ENCODE results near the gene GRB2.
"Not testable (repeated sequence)": the region's sequence is repeated elsewhere in the genome, so short reads cannot be mapped to it uniquely, and the experiment has no call there.

Gene GRB2

DNA sequence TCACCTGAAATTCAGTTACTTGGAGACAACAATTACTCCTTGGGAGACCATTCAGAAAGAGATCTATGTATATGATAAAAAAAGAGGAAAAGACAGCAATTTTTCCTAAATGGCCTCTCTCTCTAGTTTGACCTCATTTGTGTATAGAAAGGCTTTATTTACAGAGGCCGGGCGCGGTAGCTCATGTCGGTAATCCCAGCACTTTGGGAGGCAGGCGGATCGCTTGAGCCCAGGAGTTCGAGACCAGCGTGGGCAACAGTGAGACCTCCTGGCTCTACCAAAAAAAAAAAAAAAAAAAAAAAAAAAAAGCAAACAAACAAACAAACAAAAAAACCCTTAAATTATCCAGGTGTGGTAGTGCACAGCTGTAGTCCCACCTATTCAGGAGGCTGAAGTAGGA is 20.7 kb downstream of the GRB2 start:
- FAIRE-seq, result no peak

DNA sequence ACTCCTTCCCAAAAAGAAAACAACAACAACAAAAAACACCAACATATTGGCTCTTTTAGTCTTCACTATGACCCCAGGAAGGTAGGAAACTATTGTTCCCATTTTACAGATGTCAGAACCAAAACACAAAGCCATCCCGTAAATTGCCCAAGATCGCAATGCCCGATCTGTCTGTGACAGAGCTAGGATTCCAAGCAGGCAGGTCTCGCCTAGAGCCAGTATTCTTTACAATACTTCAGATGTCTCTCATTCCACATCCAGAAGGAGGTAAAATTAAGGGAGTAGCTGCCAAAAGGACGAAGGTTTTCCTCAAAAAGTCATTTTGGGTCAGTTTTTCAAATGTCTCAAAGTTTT is 21.7 kb downstream of the GRB2 start:
- no peak for FAIRE-seq

DNA sequence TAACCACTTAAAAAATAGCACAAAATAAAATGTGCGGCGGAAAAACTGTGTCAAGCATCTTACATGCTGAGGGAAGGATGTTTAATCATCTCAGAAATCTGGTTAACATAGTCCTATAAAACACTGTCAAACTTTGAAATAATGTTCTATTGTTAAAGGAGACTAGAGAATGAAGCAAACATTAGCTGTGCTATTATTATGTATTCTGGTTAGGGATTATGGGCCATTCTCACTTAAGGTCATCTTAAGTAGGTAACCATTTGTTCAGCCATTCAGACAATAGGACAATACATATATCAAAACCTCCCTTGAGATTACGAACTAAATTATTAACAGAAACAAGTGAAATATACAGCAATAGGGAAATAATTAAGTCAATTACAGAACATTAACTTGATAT is 24.7 kb downstream of the GRB2 start:
- no peak for FAIRE-seq

DNA sequence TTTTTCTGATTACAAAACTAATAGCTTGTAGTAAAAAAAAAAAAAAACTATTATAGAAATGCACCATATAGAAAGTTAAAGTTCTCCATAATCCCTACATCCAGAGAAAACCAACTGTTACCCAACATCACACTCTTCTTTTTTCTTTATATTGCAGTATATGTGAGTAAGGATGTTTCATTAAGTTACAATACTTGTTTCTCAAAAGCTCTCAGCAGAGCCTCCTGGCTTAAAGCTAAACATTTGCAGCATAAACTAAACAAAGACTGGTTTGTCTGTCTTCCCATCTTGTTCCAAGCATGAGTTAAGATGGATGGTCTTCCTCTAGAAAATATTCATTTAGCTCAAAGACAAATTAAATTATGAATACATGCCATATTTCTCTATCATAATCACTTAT is 25.2 kb downstream of the GRB2 start:
- no peak for FAIRE-seq

DNA sequence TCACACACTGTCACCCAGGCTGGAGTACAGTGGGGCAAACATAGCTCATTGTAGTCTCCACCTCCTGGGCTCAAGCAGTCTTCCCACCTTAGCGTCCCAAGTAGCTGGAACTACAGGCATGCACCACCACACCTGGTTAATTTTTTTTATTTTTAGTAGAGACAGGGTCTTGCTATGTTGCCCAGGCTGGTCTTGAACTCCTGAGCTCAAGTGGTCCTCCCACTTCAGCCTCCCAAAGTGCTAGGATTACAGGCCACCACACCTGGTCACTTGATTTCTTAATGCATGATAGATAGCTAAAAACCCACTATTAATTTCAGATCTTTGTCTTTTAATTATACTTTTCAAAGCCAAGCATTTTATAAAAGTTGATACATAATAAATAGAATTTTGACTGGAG is 26.1 kb downstream of the GRB2 start:
- FAIRE-seq, result not testable (repeated sequence)

DNA sequence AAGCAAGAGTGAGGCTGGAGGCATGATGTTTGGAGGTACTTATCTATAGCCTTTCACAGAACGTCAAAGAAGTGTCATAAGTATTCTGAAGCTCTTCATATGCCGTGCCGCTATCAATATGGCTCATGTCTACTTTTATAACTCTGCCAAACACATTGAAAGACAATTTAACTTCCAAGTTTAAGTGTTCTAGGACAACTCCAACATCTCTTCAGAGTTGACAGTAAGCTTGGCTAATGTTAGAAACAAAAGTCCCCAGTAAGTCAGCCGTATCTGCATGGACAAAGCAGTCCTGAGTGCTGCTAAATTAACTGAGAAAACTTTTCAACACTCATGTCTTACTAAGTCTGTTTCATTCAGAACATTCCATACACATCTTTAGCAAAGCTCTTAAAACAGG is 32.2 kb downstream of the GRB2 start:
- FAIRE-seq, result no peak

DNA sequence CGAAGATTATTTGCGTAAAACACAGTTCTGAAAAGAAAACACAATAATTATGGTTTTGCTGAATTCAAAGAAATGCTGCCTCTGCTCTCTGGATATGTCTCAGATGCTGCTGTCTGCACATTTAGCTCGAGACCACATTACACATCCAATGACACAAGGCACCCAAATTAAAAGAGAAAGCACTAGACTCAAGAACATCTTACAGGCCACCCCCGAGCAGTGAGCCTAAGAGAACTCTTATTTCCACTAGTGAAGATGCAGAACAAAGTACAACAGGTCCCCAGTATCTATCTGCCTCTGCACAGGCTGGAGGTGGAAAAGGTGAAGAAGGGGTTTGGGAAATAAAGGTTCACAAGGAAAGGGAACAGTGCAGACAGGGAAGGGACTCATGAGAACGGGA is 33.5 kb downstream of the GRB2 start:
- no peak for FAIRE-seq

DNA sequence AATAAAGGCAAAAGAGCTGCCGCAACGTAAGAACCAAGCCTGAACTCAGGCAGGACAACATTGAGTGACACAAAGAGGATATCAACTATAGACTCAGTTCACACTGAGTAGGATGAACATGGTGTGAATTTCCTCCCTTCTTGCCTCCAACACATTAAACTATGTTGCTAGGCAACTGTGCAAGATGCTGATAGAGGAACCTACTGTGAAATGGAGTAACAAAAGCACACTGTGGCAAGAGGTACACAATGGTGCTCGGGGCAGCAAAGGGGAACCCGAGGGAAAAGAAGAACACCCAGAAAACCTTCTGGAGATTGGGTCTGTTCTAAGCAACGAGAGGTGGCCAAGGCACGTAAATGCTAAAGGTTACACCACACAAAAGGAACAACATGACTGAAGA is 34.1 kb downstream of the GRB2 start:
- no peak for FAIRE-seq

DNA sequence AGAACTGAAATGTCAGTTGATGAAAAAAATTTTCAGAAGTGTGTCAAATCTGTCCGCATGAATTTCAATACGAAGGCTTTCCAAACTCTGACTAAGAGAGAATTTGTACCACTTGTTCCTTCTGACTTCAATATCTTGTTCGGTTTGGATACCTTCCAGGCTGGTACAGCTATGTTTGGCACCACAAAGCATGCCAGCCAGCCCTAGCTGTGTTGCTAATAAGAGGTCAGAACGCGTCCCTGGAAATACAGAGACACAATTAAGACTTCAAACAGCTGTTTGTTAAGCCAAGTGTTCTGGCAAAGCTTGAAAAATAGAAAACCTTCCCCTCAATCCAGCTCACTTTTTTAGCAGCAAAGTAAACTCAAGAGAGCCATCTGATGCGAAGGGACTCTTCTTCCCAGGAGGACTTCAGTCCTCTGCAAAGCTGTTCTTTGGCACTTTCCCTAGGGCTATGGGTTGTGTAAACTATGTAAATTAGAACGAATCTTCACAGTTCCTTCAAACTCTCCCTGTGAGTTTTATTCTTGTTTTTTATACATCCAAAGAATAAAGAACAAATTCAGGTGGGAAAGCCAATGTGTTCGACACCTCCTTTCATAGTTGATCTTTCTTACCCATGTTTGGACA is 35.1 kb downstream of the GRB2 start:
- FAIRE-seq, result no peak

DNA sequence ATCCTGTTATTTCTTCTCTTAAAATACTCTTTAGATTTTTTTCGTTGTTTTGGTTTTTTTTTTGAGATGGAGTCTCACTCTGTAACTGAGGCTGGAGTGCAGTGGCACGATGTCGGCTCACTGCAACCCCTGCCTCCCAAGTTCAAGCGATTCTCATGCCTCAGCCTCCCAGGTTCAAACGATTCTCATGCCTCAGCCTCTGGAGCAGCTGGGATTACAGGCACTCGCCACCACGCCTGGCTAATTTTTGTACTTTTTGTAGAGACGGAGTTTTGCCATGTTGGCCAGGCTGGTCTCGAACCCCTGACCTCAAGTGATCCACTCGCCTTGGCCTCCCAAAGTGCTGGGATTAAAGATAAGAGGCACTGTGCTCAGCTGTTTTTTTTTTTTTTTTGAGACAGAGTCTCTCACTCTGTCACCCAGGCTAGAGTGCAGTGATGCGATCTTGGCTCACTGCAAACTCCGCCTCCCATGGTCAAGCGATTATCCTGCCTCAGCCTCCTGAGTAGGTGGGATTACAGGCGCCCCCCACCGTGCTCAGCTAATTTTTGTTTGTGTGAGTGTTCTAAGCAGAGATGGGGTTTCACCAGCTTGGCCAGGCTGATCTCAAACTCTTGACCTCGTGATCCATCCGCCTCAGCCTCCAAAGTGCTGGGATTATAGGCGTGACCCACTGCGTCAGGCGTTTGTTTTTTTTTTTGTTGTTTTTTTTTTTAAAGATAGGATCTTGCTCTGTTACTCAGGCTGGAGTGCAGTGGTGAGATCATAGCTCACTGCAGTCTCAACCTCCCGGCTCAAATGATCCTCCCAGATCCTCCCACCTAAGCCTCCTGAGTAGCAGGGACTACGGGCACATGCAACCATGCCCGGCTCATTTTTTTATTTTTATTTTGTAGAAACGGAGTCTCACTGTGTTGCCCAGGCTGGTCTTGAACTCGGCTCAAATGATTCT is 37.4 kb downstream of the GRB2 start:
- FAIRE-seq, result not testable (repeated sequence)

DNA sequence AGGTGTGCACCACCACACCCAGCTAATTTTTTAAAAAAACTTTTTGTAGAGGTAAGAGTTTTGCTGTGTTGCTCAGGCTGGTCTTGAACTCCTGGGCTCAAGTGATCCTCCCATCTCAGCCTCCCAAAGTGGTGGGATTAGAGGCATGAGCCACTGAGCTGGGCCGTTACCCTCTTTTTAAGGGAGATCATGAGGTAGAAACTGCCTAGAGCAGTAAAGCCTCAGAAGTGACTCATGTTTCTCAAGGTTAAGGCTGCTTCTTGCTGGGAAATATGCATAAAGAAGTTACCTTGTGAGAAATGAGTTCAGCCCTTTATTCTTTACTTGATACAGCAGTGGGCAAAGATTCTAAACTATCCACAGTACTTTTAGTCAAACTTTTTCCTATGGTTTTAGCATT is 38.2 kb downstream of the GRB2 start:
- no peak for FAIRE-seq

DNA sequence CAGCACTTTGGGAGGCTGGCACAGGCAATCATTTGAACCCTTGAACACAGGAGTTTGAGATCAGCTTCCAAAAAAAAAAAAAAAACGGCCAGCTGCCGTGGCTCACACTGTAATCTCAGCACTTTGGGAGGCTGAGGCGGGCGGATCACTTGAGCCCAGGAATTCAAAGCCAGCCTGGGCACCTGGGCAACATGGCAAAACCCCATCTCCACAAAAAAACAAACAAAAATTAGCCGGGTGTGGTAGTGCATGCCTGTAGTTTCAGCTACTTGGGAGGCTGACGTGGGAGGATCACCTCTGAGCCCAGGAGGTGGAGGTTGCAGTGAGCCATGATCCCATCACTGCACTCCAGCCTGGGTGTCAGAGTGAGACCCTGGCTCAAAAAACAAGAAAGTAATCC is 39.0 kb downstream of the GRB2 start:
- FAIRE-seq, result no peak

DNA sequence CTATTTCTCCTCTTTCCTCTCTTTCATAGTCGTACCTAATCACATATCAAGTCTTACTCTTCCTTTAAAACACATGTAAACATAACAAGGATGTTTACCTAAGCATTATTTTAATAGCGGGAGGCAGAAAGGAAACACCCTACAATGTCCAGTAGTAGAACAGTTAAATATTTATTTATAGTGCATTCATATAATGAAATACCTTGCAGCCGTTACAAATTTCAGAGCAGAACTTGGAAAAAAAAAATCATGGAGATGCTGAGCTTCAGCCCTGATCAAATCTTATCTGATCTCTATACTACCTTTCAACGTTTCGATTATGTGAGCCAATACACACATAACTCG is 39.6 kb downstream of the GRB2 start:
- FAIRE-seq, result no peak

DNA sequence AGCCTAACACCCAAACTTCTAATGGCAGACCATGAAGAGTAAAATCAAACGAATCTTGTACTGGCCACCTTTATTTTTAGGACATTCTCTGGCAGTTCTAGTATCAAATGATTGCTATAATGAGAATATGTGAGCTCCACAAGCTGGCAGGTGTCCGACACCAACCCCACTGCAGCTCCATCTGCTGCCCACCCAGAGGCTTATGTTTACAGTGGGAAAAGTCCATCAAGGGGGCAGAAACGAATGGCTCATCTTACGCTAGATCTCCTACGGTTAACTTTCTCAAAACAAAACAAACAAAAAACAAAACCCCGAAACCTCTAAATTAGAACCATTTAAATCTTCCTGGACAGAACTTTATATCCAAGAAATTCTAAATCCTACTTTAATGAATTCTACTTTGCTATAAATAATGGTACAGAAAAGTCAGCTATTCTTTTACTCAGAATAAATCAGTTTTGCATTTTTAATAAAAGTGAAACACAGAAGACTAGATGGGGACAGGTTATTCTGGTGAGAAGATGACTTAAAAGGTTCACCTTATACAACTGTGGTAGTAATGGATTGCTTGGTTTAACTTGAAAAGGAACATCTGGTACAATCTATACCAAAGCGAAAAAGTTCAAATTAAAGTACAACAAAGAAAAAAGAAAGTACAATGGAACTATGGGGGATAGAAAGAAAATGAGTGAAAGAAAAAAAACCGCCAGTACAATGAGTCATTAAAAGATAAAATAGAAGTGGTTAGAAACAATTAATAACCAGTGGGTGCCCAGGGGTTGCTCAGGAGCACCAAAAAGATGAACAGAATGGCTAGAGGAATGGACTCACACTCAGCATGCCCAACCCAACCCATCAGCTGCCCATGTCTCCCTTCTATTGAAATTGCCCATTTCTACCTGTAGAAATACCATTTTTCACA is 40.2 kb downstream of the GRB2 start:
- FAIRE-seq, result no peak

DNA sequence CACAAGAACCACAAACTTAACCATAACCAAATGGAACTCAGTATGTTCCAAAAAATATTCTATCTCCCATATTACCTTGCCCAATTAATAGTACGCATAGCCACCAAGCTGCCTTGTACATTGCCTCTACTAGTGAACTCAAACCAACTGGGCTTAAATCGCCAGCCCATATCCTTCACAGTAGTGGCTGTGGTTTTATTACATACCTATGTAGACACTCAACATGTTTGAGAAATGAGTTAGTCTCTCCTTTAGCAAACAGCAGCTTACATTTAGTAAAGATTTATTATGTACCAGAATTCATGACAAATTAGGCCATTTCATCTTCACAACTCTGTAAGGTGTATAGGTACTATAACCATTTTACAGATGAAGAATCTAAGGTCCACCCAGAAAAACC is 41.4 kb downstream of the GRB2 start:
- FAIRE-seq, result no peak

DNA sequence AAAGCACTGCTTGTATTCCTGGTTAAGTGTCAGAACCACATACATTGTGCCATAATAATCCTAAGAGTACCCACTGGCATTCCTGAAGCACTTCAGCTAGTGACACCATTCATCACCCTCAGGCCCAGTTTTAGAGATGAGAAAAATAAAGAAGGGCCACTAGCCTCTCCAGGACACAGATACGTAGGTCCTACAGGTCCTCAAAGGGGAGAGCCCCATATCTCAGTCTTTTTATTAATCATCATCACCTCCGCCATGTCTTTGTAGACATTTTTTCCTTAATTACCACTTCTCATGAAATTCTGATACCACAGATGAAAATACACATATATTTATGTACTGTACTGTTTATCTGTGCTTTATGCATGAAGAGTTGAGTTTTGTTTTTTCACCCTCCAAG is 43.5 kb downstream of the GRB2 start:
- FAIRE-seq, result no peak

DNA sequence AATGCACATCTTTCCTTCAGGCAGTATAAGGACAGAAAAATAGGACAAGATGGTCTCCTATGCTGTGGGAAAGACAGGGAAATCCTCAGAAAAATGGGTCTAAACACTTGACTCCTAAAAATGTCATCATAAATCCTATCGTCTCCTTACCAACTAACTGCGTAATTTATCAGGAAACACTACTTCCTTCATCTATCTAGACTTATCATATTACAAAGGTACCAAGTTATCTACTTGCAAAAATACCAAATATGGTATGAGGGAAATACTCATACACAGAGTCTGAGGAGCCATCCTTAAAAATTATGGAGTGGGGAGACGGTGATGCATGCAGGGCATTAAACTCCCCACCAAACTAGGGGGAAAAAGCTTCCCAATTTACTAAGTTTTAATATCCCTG is 44.1 kb downstream of the GRB2 start:
- FAIRE-seq, result no peak

DNA sequence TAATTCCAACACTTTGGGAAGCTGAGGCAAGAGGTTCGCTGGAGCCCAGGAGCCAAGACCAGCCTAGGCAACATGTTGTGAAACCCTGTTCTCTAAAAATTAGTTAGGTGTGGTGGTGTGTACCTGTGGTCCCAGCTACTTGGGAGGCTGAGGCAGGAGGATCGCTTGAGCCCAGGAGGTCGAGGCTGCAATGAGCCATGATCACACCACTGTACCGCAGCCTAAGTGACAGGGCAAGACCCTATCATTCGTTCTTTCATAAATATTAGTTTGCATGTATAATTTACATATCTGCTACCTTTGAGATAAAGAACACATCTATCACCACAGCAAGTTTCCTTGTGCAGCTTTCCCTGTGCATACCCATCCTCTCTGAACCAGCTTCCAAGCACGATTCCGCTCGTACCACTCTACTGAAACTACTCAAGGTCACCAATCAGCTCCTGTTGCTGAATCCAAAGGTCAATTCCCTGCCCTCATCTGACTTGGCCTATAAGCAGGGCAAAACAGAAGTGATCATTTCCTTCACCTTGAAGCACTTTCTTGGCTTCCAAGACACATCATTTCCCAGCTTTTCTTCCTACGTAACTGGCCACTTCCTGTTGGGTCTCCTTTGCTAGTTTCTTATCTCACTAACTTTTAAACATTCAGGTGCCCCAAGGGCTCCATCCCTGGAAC is 49.1 kb downstream of the GRB2 start:
- FAIRE-seq, result no peak

DNA sequence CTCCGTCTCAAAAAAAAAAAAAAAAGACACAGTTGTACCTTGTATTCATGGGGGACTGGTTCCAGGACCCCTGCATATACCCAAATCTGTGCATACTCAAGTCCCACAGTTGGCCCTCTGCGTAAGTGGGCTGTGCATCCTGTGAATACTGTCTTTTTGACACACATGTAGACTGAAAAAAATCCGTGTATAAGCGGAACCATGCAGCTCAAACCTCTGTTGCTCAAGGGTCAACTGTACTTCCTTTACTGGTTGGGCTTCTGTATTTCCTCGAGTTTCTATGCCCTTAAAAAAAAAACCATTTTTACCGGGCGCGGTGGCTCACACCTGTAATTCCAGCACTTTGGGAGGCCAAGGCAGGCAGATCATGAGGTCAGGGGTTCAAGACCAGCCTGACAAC is 52.3 kb downstream of the GRB2 start:
- FAIRE-seq, result no peak

DNA sequence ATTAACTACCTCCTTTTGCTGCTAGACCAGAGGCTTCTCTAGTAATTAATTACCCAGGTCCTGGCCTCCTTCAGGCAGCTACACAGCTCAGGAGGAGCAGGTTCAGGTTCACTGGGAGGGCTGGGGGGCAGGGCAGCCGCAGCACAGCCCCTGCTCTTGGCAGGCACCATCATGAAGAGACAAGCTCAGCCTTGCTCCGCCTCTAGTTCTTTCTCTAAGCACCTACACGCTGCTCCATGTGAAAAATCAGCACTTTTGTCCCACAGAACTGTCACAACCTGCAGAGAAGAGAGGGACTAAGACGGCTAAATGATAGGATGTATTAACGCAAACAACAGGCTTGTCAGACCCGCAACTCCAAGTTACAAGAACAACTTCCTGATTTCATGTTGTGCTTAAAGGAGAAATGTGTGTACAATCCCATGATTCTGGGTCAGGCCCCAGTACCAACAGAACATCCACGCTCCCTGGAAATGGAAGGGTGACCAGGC is 53.4 kb downstream of the GRB2 start:
- no peak for FAIRE-seq

DNA sequence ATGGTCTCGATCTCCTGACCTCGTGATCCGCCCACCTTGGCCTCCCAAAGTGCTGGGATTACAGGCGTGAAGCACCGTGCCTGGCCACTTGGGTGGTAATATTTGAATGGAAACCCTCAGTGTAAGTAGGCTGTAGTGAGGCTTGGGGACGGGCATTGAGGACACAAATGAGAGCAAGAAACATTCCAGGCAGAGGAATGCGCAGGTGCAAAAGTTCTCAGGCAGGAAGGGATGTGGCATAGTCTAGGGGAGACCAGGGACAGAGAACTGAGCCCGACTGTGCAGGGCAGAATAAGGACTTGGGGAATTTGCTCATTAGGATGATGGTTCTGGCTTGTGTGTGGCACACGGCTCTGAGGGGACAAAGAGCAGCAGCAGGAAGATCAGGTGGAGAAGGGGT is 54.8 kb downstream of the GRB2 start:
- FAIRE-seq, result no peak

DNA sequence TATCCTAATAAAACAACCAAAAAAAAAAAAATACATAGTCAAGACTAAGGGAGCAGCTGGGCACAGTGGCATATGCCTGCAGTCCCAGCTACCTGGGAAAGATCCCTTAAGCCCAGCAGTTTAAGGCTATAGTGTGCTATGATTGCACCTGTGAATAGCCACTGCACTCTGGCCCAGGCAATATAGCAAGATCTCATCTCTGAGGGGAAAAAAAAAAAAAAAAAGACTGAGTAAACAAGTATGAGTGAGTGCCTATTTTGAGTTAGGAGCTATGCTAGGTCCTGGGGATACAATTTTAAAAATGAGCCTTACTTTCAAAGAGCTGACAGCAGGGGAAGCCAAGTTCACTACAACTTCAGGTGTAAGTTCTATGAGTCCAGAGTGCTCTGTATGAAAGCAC is 55.4 kb downstream of the GRB2 start:
- no peak for FAIRE-seq

DNA sequence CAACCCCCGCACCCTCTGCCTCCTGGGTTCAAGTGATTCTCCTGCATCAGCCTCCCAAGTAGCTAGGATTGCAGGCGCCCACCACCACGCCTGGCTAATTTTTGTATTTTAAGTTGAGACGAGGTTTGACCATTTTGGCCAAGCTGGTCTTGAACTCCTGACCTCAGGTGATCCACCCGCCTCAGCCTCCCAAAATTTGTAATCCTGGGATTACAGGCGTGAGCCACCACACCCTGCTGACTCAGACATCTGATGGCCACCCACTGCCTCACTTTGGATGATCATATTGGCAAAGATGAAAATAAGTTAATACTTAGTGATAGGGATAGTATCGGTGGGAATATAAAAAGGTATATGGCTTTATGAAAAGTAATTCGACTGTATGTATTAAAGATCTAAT is 55.9 kb downstream of the GRB2 start:
- no peak for FAIRE-seq

Measured in islet of Langerhans (tissue), 1 donor.